K562 (cell line): ENCODE data around the gene RAD52. TPM values are rescaled to one million over a fixed set of nuclear protein-coding genes. Genes with fewer than 3 reads are reported as not detected.
A peak's percentile ranks its signal among the peaks of the same experiment; 100 is the strongest.

Source experiments
- ATAC-seq: fragments of 200-7000 bp; cut with Tn5 transposase; 3 replicates; pipeline ENCODE4 v1.9.1; 2020; ENCODE audit warnings: moderate library complexity
- BruUV-seq: library from RNA; stranded (reverse); fragments of 400-500 nt; replicated peaks from 2 replicates; lab custom pipeline; 2021; lab: Mats Ljungman, UMichigan
- CTCF ChIA-PET: fragments of 300-600 bp; formaldehyde crosslinking; extraction: SDS; loops from one replicate; lab custom pipeline; 2021; ENCODE audit warnings: low intra/inter-chr PET ratio; lab: Yijun Ruan, JAX
- POLR2A ChIA-PET: fragments of 300-600, 350-650 bp; sonication (Branson Sonifier 250); formaldehyde crosslinking; extraction: SDS; loops from one replicate; lab custom pipeline; 2021; ENCODE audit warnings: antibody characterized with exemption, inconsistent platforms; lab: Yijun Ruan, JAX
- DNase-seq, 4 experiments: peaks; one replicate each; pipeline versions ENCODE4 v3.0.0 to v3.0.0-alpha.2; 2011 to 2018; ENCODE audit warnings: low spot score in 3 of 4, mixed read lengths in 3 of 4; ENCODE audit errors: extremely low read depth in 1 of 4
- FAIRE-seq: peaks from 2 replicates; lab custom pipeline; 2011; peaks lifted over from hg19 to GRCh38; lab: Jason Lieb, UNC
- H2AFZ ChIP-seq: 2 replicates; pipeline ENCODE4 v1.6.0; 2011; ENCODE audit warnings: low read depth, low read length, control low read depth, inconsistent platforms
- H3K27ac ChIP-seq: fragments of 200-600 bp; 3 replicates; pipeline ENCODE4 v1.8.0; 2011; ENCODE audit warnings: low read depth, mild to moderate bottlenecking, control low read depth, inconsistent platforms, low read length, moderate library complexity, mixed read lengths; ENCODE audit errors: extremely low read depth
- H3K27me3 ChIP-seq, 2 experiments: fragments of 300-600 bp in 1 of 2; 2 replicates in 1 of 2; 3 replicates in 1 of 2; pipeline versions ENCODE4 v1.6.0 to v1.8.0; 2011; ENCODE audit warnings: inconsistent platforms in 2 of 2, low read length in 2 of 2, mild to moderate bottlenecking in 1 of 2, mixed read lengths in 1 of 2, moderate library complexity in 1 of 2; ENCODE audit not compliant: control insufficient read depth in 2 of 2, insufficient read depth in 2 of 2
- H3K36me3 ChIP-seq: fragments of 300-600 bp; 3 replicates; pipeline ENCODE4 v1.8.0; 2011; ENCODE audit warnings: mild to moderate bottlenecking, low read length, inconsistent platforms; ENCODE audit not compliant: control insufficient read depth, insufficient read depth
- H3K4me1 ChIP-seq, 2 experiments: fragments of 200-600 bp in 1 of 2; replicated peaks in 1 of 2; 2 replicates in 1 of 2; 3 replicates in 1 of 2; pipeline versions ENCODE4 v1.5.1 to v1.8.0; 2011; ENCODE audit warnings: inconsistent platforms in 2 of 2, low read length in 2 of 2, mild to moderate bottlenecking in 1 of 2, mixed read lengths in 1 of 2, moderate library complexity in 1 of 2; ENCODE audit not compliant: control insufficient read depth in 2 of 2, insufficient read depth in 2 of 2
- H3K4me2 ChIP-seq: 2 replicates; pipeline ENCODE4 v1.6.1; 2011; ENCODE audit warnings: low read length, control low read depth, inconsistent platforms, mixed read lengths; ENCODE audit not compliant: insufficient read depth
- H3K4me3 ChIP-seq: fragments of 200-600 bp; sonication (generic), shearing (Covaris generic); 2 replicates; pipeline ENCODE4 v1.5.1; 2016; ENCODE audit warnings: control low read depth, inconsistent platforms
- H3K79me2 ChIP-seq: fragments of 200-600 bp; 3 replicates; pipeline ENCODE4 v1.8.0; 2011; ENCODE audit warnings: low read length, inconsistent platforms; ENCODE audit not compliant: control insufficient read depth, insufficient read depth
- H3K9ac ChIP-seq, 2 experiments: 2 replicates each; pipeline versions ENCODE4 v1.6.0 to v1.6.1; 2011; ENCODE audit warnings: low read depth in 2 of 2, low read length in 2 of 2, control low read depth in 1 of 2, inconsistent platforms in 1 of 2, mild to moderate bottlenecking in 1 of 2, mixed read lengths in 1 of 2; ENCODE audit not compliant: insufficient read depth in 1 of 2
- H3K9me1 ChIP-seq: one replicate; pipeline ENCODE4 v1.6.0; 2011; ENCODE audit warnings: inconsistent platforms, mild to moderate bottlenecking, low read length, moderate library complexity; ENCODE audit not compliant: control insufficient read depth, insufficient read depth
- H3K9me3 ChIP-seq: replicated peaks from 2 replicates; pipeline ENCODE4 v1.5.1; 2011; ENCODE audit warnings: low read depth, low read length, inconsistent platforms; ENCODE audit not compliant: control insufficient read depth, insufficient read depth
- H4K20me1 ChIP-seq: replicated peaks from 2 replicates; pipeline ENCODE4 v1.6.1; 2011; ENCODE audit warnings: low read length, inconsistent platforms, mixed read lengths; ENCODE audit not compliant: control insufficient read depth, insufficient read depth
- ATF1 ChIP-seq, 2 experiments: fragments of 450-650 bp in 1 of 2; IDR thresholded peaks; 2 replicates each; pipeline ENCODE4 v1.6.1; 2016; ENCODE audit warnings: missing compliant biosample characterization in 1 of 2, missing genetic modification characterization in 1 of 2
- EP400 ChIP-seq: fragments of 450-650 bp; IDR thresholded peaks from 2 replicates; pipeline ENCODE4 v1.6.1; 2017; ENCODE audit warnings: antibody characterized with exemption, mild to moderate bottlenecking, moderate library complexity
- JUN ChIP-seq, 2 experiments: sonication (generic) in 1 of 2; formaldehyde crosslinking in 1 of 2; IDR thresholded peaks; 2 replicates each; pipeline versions ENCODE4 v1.6.1 to v1.8.0; 2012 to 2022; ENCODE audit warnings: borderline replicate concordance in 2 of 2, mild to moderate bottlenecking in 2 of 2, improper control_type of control experiment in 1 of 2, low read depth in 1 of 2, low read length in 1 of 2, missing genetic modification reagents in 1 of 2
- JUND ChIP-seq, 2 experiments: IDR thresholded peaks; 2 replicates in 1 of 2; 3 replicates in 1 of 2; pipeline ENCODE4 v1.6.1; 2011; ENCODE audit warnings: borderline replicate concordance in 2 of 2, low read depth in 2 of 2, low read length in 2 of 2, improper control_type of control experiment in 1 of 2, missing biosample characterization in 1 of 2, missing genetic modification characterization in 1 of 2, missing genetic modification reagents in 1 of 2
- MYC ChIP-seq, 2 experiments: fragments of 250-450 bp in 1 of 2; sonication (Bioruptor Pico) in 1 of 2; IDR thresholded peaks; 2 replicates each; pipeline versions ENCODE4 v1.5.1 to v1.6.1; 2012 to 2021; ENCODE audit warnings: low read depth in 2 of 2, borderline replicate concordance in 1 of 2, improper control_type of control experiment in 1 of 2, low read length in 1 of 2, mild to moderate bottlenecking in 1 of 2, moderate library complexity in 1 of 2
- NEUROD1 ChIP-seq: fragments of 150-350 bp; IDR thresholded peaks from 2 replicates; pipeline ENCODE4 v1.6.1; 2014; ENCODE audit warnings: borderline replicate concordance, low read length, low read depth; ENCODE audit not compliant: partially characterized antibody
- PCBP2 ChIP-seq: fragments of 200-400 bp; formaldehyde crosslinking; IDR thresholded peaks from 2 replicates; pipeline ENCODE4 v1.6.1; 2018; ENCODE audit warnings: low read length, low read depth, mild to moderate bottlenecking, moderate library complexity; ENCODE audit not compliant: poor library complexity, severe bottlenecking
- SMAD4 ChIP-seq: fragments of 250-450 bp; sonication (Bioruptor Pico); conservative IDR thresholded peaks from 2 replicates; pipeline ENCODE4 v1.8.0; 2021; ENCODE audit warnings: inconsistent platforms, mild to moderate bottlenecking, moderate library complexity
- ZBTB8A ChIP-seq: fragments of 450-650 bp; IDR thresholded peaks from 2 replicates; pipeline ENCODE4 v1.6.1; 2018; ENCODE audit warnings: mild to moderate bottlenecking, moderate library complexity; ENCODE audit not compliant: partially characterized antibody
- ZNF695 ChIP-seq: fragments of 450-650 bp; formaldehyde crosslinking; IDR thresholded peaks from 2 replicates; pipeline ENCODE4 v1.4.0; 2020; ENCODE audit warnings: mild to moderate bottlenecking, moderate library complexity
- WGBS: fragments of 100-300 bp; shearing (Covaris generic); methylation state at CpG from one replicate; pipeline ENCODE4 v1.1.6; 2016; ENCODE audit warnings: low coverage, mixed read lengths; ENCODE audit not compliant: insufficient coverage; ENCODE audit errors: missing lambda C conversion rate; 5-methylcytosine and 5-hydroxymethylcytosine counted together
- in situ Hi-C: fragments of 300-500 bp; cut with MboI; formaldehyde crosslinking; loops from 4 replicates; pipeline ENCODE4 v1.15.0; 2018; ENCODE audit warnings: inconsistent platforms, mixed read lengths
- intact Hi-C: fragments of 100-400 bp; cut with micrococcal nuclease; formaldehyde crosslinking; loops from 2 replicates; pipeline ENCODE4 v1.14.2; 2022
- polyA plus RNA-seq, 8 experiments: library from polyadenylated mRNA; depleted of rRNA in 4 of 8; stranded (reverse) in 5 of 8; unstranded in 3 of 8; fragments of >200 nt; fragmentation: Nextera tagmentation in 2 of 8; fragmentation: Illumina TruSeq in 1 of 8; extraction: Ambion mirVana in 2 of 8; extraction: Trizol in 1 of 8; gene quantifications; 2 replicates each; pipeline versions ENCODE4 v1.2.1 to v1.2.3, GENCODE V29; 2011 to 2014; ENCODE audit warnings: inconsistent platforms in 1 of 8, missing spikeins in 1 of 8
- total RNA-seq, 7 experiments: library from RNA; depleted of rRNA in 6 of 7; stranded (reverse); fragments of >200 nt in 6 of 7; fragmentation: Illumina TruSeq in 2 of 7; extraction: Trizol in 2 of 7; gene quantifications; 2 replicates each; pipeline versions ENCODE4 v1.2.1 to v1.2.3, GENCODE V29; 2011 to 2021; ENCODE audit warnings: low replicate concordance in 1 of 7

The RAD52 gene
- total and polyA plus RNA-seq, 9 of the 15 experiments (the other 6 are each of a cell fraction or from before 2014, with no cell fraction given) = 1.3 to 15.9 (median 9.3) TPM

- FAIRE-seq (no peak), DNase-seq (no peak), ATAC-seq (no peak)
- intact Hi-C loops = no loop called here
- WGBS = 91% methylated on average over 6 of the region's 8 CpGs
- CTCF ChIA-PET = no interaction called here
- POLR2A ChIA-PET = interaction anchor here (0.7 to 1.3 kb wide), 2 partner anchors 13 to 159 kb away, joined by 3 to 4 read pairs; no protein-coding TSS in a partner anchor
- Histone ChIP-seq H3K9me3 (no peaks in the 10 kb centered on the region), H3K27ac (no peak overlapping the region), H3K4me3 (no peak overlapping the region), H3K9me1 (no peaks in the 10 kb centered on the region), H3K27me3 (no peaks in the 10 kb centered on the region), H3K4me1 (peaks cover 0 to 7% of the 10 kb centered on the region in 2 experiments; a peak in 3 of 5 replicates), H3K79me2 (no peaks in the 10 kb centered on the region), H2AFZ (no peak overlapping the region), H3K4me2 (no peak overlapping the region), H3K9ac (no peak overlapping the region), H4K20me1 (no peaks in the 10 kb centered on the region), H3K36me3 (no peaks in the 10 kb centered on the region)
- BruUV-seq = no TSS peak
- in situ Hi-C loops = no loop called here
- no peak for TF ChIP-seq ZBTB8A
- TF ChIP-seq PCBP2 = no peak
- no peak for TF ChIP-seq NEUROD1
- TF ChIP-seq, all 486 proteins: peak for 0
These were observed 31.8 kb upstream of the RAD52 start for GRCh38 chr12:981176-981828.

GRCh38 chr12:979349-979748 is 29.9 kb upstream of the RAD52 start:
- no peak overlapping the region for H3K27ac ChIP-seq
- H3K4me1 ChIP-seq = peaks cover 0 to 7% of the 10 kb centered on the region in 2 experiments; a peak in 3 of 5 replicates
- BruUV-seq = no TSS peak
- H3K27me3 ChIP-seq = no peaks in the 10 kb centered on the region
- no peak overlapping the region for H3K4me3 ChIP-seq
- ChIA-PET POLR2A (interaction anchor here (0.6 kb wide), 1 partner anchor 408 kb away, joined by 3 read pairs; no protein-coding TSS in a partner anchor), CTCF (no interaction called here)
- no peaks in the 10 kb centered on the region for H3K9me1 ChIP-seq
- H3K36me3 ChIP-seq = no peaks in the 10 kb centered on the region
- in situ Hi-C loops = no loop called here
- DNase-seq (no peak), ATAC-seq (no peak), FAIRE-seq (no peak)
- no peak overlapping the region for H3K9ac ChIP-seq
- TF ChIP-seq ATF1 (CRISPR knock-in tag; IDR thresholded peaks at IDR 0.05) (no peak), ATF1 (tag; IDR thresholded peaks at IDR 0.05) (peak; percentile 14; the same call in 1 of the 2 replicates), EP400 (no peak), JUND (IDR thresholded peaks at IDR 0.05; ENCODE audit: borderline replicate concordance, low read depth, low read length) (no peak), JUND (tag; IDR thresholded peaks at IDR 0.05; ENCODE audit: borderline replicate concordance, low read depth, low read length) (peak; percentile 18; the same call in 1 of the 3 replicates), ZNF695 (CRISPR knock-in tag) (no peak), SMAD4 (CRISPR knock-in tag) (peak; percentile 32; the same call in 1 of the 2 replicates), JUN (IDR thresholded peaks at IDR 0.05; ENCODE audit: borderline replicate concordance, low read depth, low read length) (no peak), JUN (CRISPR knock-in tag; IDR thresholded peaks at IDR 0.05; ENCODE audit: borderline replicate concordance) (no peak), MYC (IDR thresholded peaks at IDR 0.05; ENCODE audit: low read depth, low read length) (0 out of 2 replicates have a peak, but pooled peaks have one; percentile 25), MYC (CRISPR knock-in tag; IDR thresholded peaks at IDR 0.05; ENCODE audit: borderline replicate concordance, low read depth) (no peak)
- no peaks in the 10 kb centered on the region for H4K20me1 ChIP-seq
- H3K79me2 ChIP-seq = no peaks in the 10 kb centered on the region
- H3K9me3 ChIP-seq = no peaks in the 10 kb centered on the region
- intact Hi-C loops = no loop called here
- WGBS = 60% methylated on average over 2 of the region's 5 CpGs
- no peak overlapping the region for H3K4me2 ChIP-seq
- H2AFZ ChIP-seq = no peak overlapping the region
